ENCODE results near the gene MCM9. TPM values are rescaled to one million over a fixed set of nuclear protein-coding genes. Genes with fewer than 3 reads are reported as not detected.

The MCM9 gene
- 10 to 100 TPM; 21.5 to 27.1 (median 26.0) TPM for polyA plus RNA-seq (ENCODE audit: insufficient read length in 3 of 3)
- long read RNA-seq, donor 1, partial matches to known transcripts: 0 of 1 reads
- long read RNA-seq, donor 1, other reads (novel, unspliced or antisense): 0 of 1 reads
- long read RNA-seq, donor 2, partial matches to known transcripts: 56 of 83 reads
- long read RNA-seq, donor 2, other reads (novel, unspliced or antisense): 27 of 83 reads
- long read RNA-seq, donor 3, partial matches to known transcripts: 0 of 2 reads
- long read RNA-seq, donor 3, other reads (novel, unspliced or antisense): 0 of 2 reads
- long read RNA-seq, donor 4, partial matches to known transcripts: 51 of 51 reads
- long read RNA-seq, donor 4, other reads (novel, unspliced or antisense): 0 of 51 reads
- long read RNA-seq, donor 5: 0 reads
- long read RNA-seq, donor 6, partial matches to known transcripts: 0 of 3 reads
- long read RNA-seq, donor 6, other reads (novel, unspliced or antisense): 0 of 3 reads
- long read RNA-seq, donor 7, full-length matches to known transcripts: 3 of 108 reads
- long read RNA-seq, donor 7, partial matches to known transcripts: 105 of 108 reads
- long read RNA-seq, donor 7, other reads (novel, unspliced or antisense): 0 of 108 reads
- long read RNA-seq, donor 8: 0 reads
- long read RNA-seq, donor 9, partial matches to known transcripts: 0 of 1 reads
- long read RNA-seq, donor 9, other reads (novel, unspliced or antisense): 0 of 1 reads
- long read RNA-seq, donor 10, partial matches to known transcripts: 0 of 3 reads
- long read RNA-seq, donor 10, other reads (novel, unspliced or antisense): 0 of 3 reads
- long read RNA-seq, donor 11: 0 reads
- long read RNA-seq, donor 12: 0 reads
- long read RNA-seq, donor 13: 0 reads
- long read RNA-seq, donor 14: 0 reads
- long read RNA-seq, donor 15: 0 reads
- long read RNA-seq, donor 16, full-length matches to known transcripts: 3 of 3 reads
- long read RNA-seq, donor 16, partial matches to known transcripts: 0 of 3 reads
- long read RNA-seq, donor 16, other reads (novel, unspliced or antisense): 0 of 3 reads

- peak; percentile 58 to 88 (median 82) for DNase-seq (ENCODE audit: extremely low read depth in 1 of 11, low read depth in 9 of 11, low spot score in 4 of 11)
Measured at GRCh38 chr6:118934461-118935330, at the start of gene MCM9. Gene MCM9, minus strand, starts transcription at chr6:118935159. Its CDS starts 3,436 bp downstream, at chr6:118931723.

GRCh38 chr6:118984342-118984741, 49.4 kb upstream of the MCM9 start:
- DNase-seq (ENCODE audit: extremely low read depth in 1 of 11, low read depth in 9 of 11, low spot score in 4 of 11): no peak

- no peak for DNase-seq (ENCODE audit: extremely low read depth in 1 of 11, low read depth in 9 of 11, low spot score in 4 of 11)
Measured at GRCh38 chr6:118982575-118982911, 47.6 kb upstream of the MCM9 start.

GRCh38 chr6:118981884-118982574, 47.1 kb upstream of the MCM9 start:
- DNase-seq (ENCODE audit: extremely low read depth in 1 of 11, low read depth in 9 of 11, low spot score in 4 of 11): no peak

- DNase-seq (ENCODE audit: extremely low read depth in 1 of 11, low read depth in 9 of 11, low spot score in 4 of 11): no peak
Measured at GRCh38 chr6:118980063-118980462, 45.1 kb upstream of the MCM9 start.

GRCh38 chr6:118974790-118975189, 39.8 kb upstream of the MCM9 start:
- no peak for DNase-seq (ENCODE audit: extremely low read depth in 1 of 11, low read depth in 9 of 11, low spot score in 4 of 11)

- no peak for DNase-seq (ENCODE audit: extremely low read depth in 1 of 11, low read depth in 9 of 11, low spot score in 4 of 11)
Measured at GRCh38 chr6:118971682-118972081, 36.7 kb upstream of the MCM9 start.

- no peak for DNase-seq (ENCODE audit: extremely low read depth in 1 of 11, low read depth in 9 of 11, low spot score in 4 of 11)
Measured at GRCh38 chr6:118970866-118971265, 35.9 kb upstream of the MCM9 start.

- peak; percentile 10 to 43 (median 19) for DNase-seq (ENCODE audit: extremely low read depth in 1 of 11, low read depth in 9 of 11, low spot score in 4 of 11)
Measured at GRCh38 chr6:118968416-118968815, 33.5 kb upstream of the MCM9 start.

GRCh38 chr6:118967239-118967638, 32.3 kb upstream of the MCM9 start:
- no peak for DNase-seq (ENCODE audit: extremely low read depth in 1 of 11, low read depth in 9 of 11, low spot score in 4 of 11)

- no peak for DNase-seq (ENCODE audit: extremely low read depth in 1 of 11, low read depth in 9 of 11, low spot score in 4 of 11)
Measured at GRCh38 chr6:118965843-118966370, 30.9 kb upstream of the MCM9 start.

GRCh38 chr6:118965371-118965770, 30.4 kb upstream of the MCM9 start:
- no peak for DNase-seq (ENCODE audit: extremely low read depth in 1 of 11, low read depth in 9 of 11, low spot score in 4 of 11)

- no peak for DNase-seq (ENCODE audit: extremely low read depth in 1 of 11, low read depth in 9 of 11, low spot score in 4 of 11)
Measured at GRCh38 chr6:118963003-118963402, 28.0 kb upstream of the MCM9 start.

- DNase-seq (ENCODE audit: extremely low read depth in 1 of 11, low read depth in 9 of 11, low spot score in 4 of 11): no peak
Measured at GRCh38 chr6:118959903-118960302, 24.9 kb upstream of the MCM9 start.

GRCh38 chr6:118953391-118953790, 18.4 kb upstream of the MCM9 start:
- no peak for DNase-seq (ENCODE audit: extremely low read depth in 1 of 11, low read depth in 9 of 11, low spot score in 4 of 11)

GRCh38 chr6:118952683-118953082, 17.7 kb upstream of the MCM9 start:
- DNase-seq (ENCODE audit: extremely low read depth in 1 of 11, low read depth in 9 of 11, low spot score in 4 of 11): no peak

GRCh38 chr6:118945217-118945616, 10.3 kb upstream of the MCM9 start:
- no peak for DNase-seq (ENCODE audit: extremely low read depth in 1 of 11, low read depth in 9 of 11, low spot score in 4 of 11)

GRCh38 chr6:118940770-118941169, 5.8 kb upstream of the MCM9 start:
- DNase-seq (ENCODE audit: extremely low read depth in 1 of 11, low read depth in 9 of 11, low spot score in 4 of 11): no peak
